Omental fat pad (tissue), 4 donors: ENCODE results near the gene MROH2A. TPM values are rescaled to one million over a fixed set of nuclear protein-coding genes. Genes with fewer than 3 reads are reported as not detected.
A peak's percentile ranks its signal among the peaks of the same experiment; 100 is the strongest.

Source experiments
- ATAC-seq: fragments of 150-250 bp; one replicate; pipeline ENCODE4 v1.9.1; 2016; ENCODE audit warnings: mild to moderate bottlenecking, moderate library complexity; ENCODE audit not compliant: low FRiP score
- DNase-seq: peaks from one replicate; pipeline ENCODE4 v3.0.0-alpha.2; 2019; ENCODE audit warnings: low spot score
- CTCF ChIP-seq, 3 donors: fragments of 450-650 bp; IDR thresholded peaks; one replicate each; pipeline ENCODE4 v1.5.1; 2016 to 2017; ENCODE audit warnings: antibody characterized with exemption in 3 of 3, mild to moderate bottlenecking in 3 of 3, moderate library complexity in 2 of 3
- total RNA-seq, 4 donors: library from RNA; depleted of rRNA; stranded (reverse); fragments of >200 nt; gene quantifications; one replicate each; pipeline ENCODE4 v1.1.0, GENCODE V29; 2016

Gene MROH2A
- total RNA-seq, 4 donors from 2014 or later, result not detected

GRCh38 chr2:233810385-233810784 is 32.3 kb downstream of the MROH2A start:
- no peak for TF ChIP-seq CTCF (IDR thresholded peaks at IDR 0.05)
- no peak for ATAC-seq
- no peak for DNase-seq

DNA sequence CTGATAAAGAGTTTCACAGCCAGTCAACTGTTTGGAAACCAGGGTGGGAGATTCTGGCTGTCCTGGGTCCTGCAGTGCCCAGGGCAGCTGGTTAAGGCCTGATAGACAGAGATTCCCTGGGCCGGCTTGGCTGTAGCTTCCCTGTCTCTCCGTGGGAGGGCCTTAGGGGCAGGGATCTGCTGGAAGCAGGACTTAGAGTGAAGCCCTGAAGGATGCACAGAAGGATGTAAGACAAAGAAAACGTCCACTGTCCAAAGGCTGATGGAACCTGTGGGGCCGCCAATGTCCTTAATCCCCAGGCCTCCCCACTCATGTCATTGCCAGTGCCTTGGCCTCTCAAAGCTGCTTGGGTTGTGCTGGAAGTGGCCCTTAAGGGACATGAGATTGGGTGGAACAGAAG is 33.0 kb downstream of the MROH2A start:
- TF ChIP-seq CTCF (IDR thresholded peaks at IDR 0.05), result no peak
- DNase-seq, result peak; percentile 14
- ATAC-seq, result no peak

DNA sequence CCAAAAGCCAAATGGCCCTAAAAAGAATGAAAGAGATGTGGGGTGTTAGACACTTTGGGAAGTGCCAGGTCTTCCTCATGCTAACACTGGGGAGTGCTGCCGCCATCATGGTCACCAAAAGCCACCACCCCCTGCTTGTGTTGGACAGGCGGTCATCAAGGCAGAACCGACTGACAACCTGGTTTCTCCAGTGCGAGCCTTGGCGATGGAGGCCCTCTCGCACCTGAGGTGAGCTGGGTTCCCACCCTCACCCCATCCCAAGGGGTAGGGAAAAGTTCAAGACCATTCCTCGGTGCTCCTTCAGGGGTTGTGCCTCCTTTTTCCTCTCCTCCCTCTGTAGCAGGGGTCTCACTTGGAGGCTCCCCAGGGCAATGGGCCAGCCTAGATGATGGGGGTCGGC is 33.6 kb downstream of the MROH2A start:
- ATAC-seq, result no peak
- no peak for TF ChIP-seq CTCF (IDR thresholded peaks at IDR 0.05)
- no peak for DNase-seq

DNA sequence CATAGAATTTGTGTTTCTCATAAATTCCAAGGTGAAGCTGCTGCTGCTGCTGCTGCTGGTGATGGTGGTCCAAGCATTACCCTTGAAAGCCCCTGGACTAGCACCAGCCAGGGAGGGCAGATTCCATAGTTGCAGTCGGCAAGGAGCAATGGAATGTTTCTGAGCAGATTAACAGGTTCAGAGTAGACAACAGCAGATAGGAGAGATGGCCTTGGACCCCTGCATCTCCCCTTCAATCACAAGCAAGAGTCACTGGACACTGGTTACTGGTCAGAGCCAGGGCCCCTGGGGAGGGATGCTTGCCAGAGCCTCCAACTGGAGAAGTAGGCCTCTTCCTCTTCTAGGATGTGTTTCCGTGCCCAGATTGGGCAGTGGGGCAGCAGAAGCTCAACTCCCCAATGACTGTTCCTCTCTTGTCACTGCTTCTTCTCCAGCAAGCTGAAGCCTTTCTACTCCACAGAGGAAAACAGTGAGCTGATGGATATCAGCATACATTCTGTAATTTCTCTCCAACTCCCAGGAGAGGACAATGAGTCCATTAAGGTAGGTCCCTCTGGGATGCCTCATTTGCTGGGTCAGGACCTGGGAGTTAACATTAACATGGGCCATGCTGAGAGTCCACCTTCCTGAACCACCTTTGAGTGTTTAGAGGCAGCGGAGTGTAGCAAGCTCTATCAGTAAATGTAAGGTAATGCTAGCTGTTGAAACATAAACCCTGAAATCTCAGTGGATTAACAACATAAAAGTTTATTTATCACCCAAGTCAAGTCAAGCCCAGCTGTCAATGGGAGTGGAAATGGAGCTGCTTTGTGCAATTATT is 35.3 kb downstream of the MROH2A start:
- ATAC-seq (no peak), DNase-seq (no peak)
- no peak for TF ChIP-seq CTCF (IDR thresholded peaks at IDR 0.05)

DNA sequence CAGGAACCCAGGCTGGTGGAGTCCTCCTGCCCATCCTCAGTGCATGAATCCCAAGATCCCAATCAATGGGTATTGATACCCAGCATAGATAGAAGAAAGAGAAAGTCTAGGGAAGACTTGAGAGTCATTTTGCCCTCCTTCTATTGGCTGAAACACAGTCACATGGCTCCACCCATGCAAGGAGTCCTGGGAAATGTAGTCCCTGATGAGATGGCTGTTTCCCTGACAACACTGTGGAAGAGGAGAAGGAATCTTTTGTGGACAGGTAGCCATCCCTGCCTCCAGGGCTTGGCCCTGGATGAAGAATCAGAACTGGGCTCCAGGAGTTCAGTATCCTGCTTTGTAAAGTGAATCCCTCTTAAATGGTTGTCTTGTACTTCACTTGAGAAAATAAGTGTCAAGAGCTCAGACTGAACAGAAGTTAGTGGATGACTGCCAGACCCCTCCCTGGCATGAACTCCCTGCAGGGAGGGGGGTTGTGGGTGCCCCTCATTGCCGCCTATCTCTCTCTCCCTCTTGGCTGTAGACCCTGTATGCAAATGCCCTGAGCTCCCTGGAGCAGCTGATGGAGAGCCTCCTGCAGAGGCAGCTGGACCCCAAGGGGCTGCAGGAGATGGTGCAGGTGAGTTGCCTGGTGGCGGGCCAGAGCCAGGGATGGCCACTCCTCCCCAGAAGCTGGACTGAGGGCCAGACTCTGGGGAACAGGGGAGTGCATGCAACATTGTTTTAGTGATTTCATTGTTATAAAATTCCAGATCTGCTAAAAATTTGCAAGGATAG is 36.1 kb downstream of the MROH2A start:
- DNase-seq (no peak), ATAC-seq (no peak)
- no peak for TF ChIP-seq CTCF (IDR thresholded peaks at IDR 0.05)

GRCh38 chr2:233815861-233816260 is 37.7 kb downstream of the MROH2A start:
- DNase-seq (no peak), ATAC-seq (no peak)
- TF ChIP-seq CTCF (IDR thresholded peaks at IDR 0.05), result no peak
